ENCODE data around the gene ENOX2.
"Not testable (repeated sequence)": the region's sequence is repeated elsewhere in the genome, so short reads cannot be mapped to it uniquely, and the experiment has no call there.

Gene ENOX2

GRCh38 chrX:130819367-130819766, 83.6 kb downstream of the ENOX2 start:
- H3K36me3 Mint-ChIP-seq, H3K9me3 Mint-ChIP-seq, H3K27ac Mint-ChIP-seq, ATAC-seq, H3K27me3 Mint-ChIP-seq, H3K4me3 Mint-ChIP-seq: not testable (repeated sequence)
- peaks cover 13% of the 10 kb centered on the region for H3K4me1 Mint-ChIP-seq

- Mint-ChIP-seq H3K4me1 (peaks cover 13% of the 10 kb centered on the region), H3K36me3 (peaks cover 16% of the 10 kb centered on the region)
- not testable (repeated sequence) for H3K4me3 Mint-ChIP-seq, H3K27me3 Mint-ChIP-seq, ATAC-seq, H3K27ac Mint-ChIP-seq, H3K9me3 Mint-ChIP-seq
Measured at GRCh38 chrX:130813932-130814331, 89.1 kb downstream of the ENOX2 start.

DNA sequence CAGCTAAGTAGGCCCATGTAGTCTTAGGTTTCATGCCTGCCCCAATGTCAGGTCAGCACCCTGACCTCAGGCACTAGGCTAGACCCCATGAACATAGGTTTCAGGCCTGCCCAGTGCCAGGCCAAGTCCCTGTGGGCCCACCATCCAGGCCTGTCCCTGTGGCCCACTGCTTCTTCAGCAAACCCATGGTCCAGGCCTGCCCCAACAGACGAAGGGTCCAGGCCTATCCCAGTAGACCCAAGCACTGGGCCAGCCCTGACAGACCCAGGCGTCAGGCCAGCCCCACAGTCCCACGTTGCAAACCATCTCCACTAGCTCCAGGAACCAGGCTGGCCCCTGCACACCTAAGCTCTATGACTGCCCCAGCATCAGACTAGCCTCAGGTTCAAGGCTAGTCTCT, 92.4 kb downstream of the ENOX2 start:
- Mint-ChIP-seq H3K4me1 (no peaks in the 10 kb centered on the region), H3K27me3 (no peaks in the 10 kb centered on the region), H3K27ac (no peak overlapping the region), H3K36me3 (peaks cover 16% of the 10 kb centered on the region), H3K9me3 (peaks cover 9% of the 10 kb centered on the region), H3K4me3 (no peak overlapping the region)
- ATAC-seq: no peak

- Mint-ChIP-seq H3K4me3 (no peak overlapping the region), H3K9me3 (no peaks in the 10 kb centered on the region), H3K36me3 (no peaks in the 10 kb centered on the region), H3K4me1 (no peaks in the 10 kb centered on the region), H3K27me3 (no peaks in the 10 kb centered on the region), H3K27ac (no peak overlapping the region)
- ATAC-seq: no peak
Measured at GRCh38 chrX:130805903-130806302, 97.1 kb downstream of the ENOX2 start.

GRCh38 chrX:130803537-130803936, 99.5 kb downstream of the ENOX2 start:
- H3K27me3 Mint-ChIP-seq: no peaks in the 10 kb centered on the region
- no peaks in the 10 kb centered on the region for H3K4me1 Mint-ChIP-seq
- no peak for ATAC-seq
- no peaks in the 10 kb centered on the region for H3K36me3 Mint-ChIP-seq
- H3K4me3 Mint-ChIP-seq: no peak overlapping the region
- H3K9me3 Mint-ChIP-seq: no peaks in the 10 kb centered on the region
- no peak overlapping the region for H3K27ac Mint-ChIP-seq

DNA sequence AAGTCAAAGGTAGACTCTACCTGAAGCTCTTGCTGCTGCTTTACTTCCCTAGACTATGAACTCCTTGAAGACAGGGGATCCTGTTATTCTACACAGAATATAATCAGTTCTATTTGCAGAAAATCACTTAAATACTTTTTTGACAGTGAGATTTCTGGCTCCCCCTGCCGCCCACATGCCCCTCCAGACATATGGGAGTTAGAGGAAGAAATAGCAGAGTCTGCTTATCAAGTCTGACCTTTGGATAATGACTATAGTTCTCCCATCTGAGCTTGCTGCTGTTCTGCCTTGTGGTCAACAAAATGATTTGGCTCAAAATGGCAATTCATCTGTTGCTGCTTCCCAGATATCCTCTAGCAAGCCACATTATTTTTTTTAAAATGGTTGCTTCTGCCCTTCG, 101.1 kb downstream of the ENOX2 start:
- Mint-ChIP-seq H3K4me1 (no peaks in the 10 kb centered on the region), H3K9me3 (no peaks in the 10 kb centered on the region), H3K36me3 (no peaks in the 10 kb centered on the region), H3K27me3 (no peaks in the 10 kb centered on the region), H3K27ac (no peak overlapping the region), H3K4me3 (no peak overlapping the region)
- no peak for ATAC-seq

DNA sequence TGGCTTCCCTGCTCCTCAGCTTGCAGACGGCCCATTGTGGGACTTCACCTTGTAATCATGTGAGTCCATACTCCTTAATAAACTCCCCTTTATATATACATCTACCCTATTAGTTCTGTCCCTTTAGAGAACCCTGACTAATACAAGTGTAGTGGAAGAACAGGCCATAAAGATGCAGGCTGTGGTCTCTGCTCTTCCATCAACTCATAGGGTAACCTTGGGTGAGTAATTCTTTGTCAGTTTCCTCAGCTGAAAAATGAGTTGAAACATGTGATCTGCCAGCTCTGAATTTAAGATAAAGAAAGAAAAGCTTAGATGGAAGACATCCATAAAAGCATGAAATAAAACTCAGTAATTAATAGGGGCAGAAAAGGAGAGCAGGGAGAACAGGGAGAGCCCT, 103.6 kb downstream of the ENOX2 start:
- no peaks in the 10 kb centered on the region for H3K27me3 Mint-ChIP-seq
- no peaks in the 10 kb centered on the region for H3K36me3 Mint-ChIP-seq
- no peak for ATAC-seq
- no peak overlapping the region for H3K27ac Mint-ChIP-seq
- H3K4me3 Mint-ChIP-seq: no peak overlapping the region
- H3K9me3 Mint-ChIP-seq: no peaks in the 10 kb centered on the region
- H3K4me1 Mint-ChIP-seq: no peaks in the 10 kb centered on the region

DNA sequence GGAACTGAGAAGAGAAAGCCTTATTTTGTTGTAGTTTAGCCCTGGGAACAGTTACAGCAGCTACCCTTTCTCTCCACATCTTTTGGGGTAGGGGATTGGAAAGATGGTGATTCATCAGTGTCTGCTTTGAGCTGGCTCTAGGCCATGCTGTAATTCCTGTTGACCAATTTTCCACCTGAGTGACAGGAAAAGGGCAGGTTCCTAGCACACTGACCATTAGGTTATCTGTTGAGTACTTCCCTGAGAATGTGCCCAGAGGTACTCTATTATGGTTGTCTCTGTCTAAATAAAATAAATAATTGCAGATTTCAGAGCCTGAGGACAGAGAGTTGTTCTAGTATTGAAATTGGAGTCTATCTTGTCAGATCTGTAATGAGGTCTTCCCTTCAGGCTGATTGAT, 109.0 kb downstream of the ENOX2 start:
- no peaks in the 10 kb centered on the region for H3K9me3 Mint-ChIP-seq
- H3K27me3 Mint-ChIP-seq: no peaks in the 10 kb centered on the region
- H3K4me1 Mint-ChIP-seq: no peaks in the 10 kb centered on the region
- H3K4me3 Mint-ChIP-seq: no peak overlapping the region
- ATAC-seq: no peak
- no peaks in the 10 kb centered on the region for H3K36me3 Mint-ChIP-seq
- H3K27ac Mint-ChIP-seq: no peak overlapping the region

- H3K4me1 Mint-ChIP-seq, H3K36me3 Mint-ChIP-seq, H3K4me3 Mint-ChIP-seq, H3K27me3 Mint-ChIP-seq, H3K9me3 Mint-ChIP-seq, H3K27ac Mint-ChIP-seq, ATAC-seq: not testable (repeated sequence)
Measured at GRCh38 chrX:130791870-130792269, 111.1 kb downstream of the ENOX2 start.

GRCh38 chrX:130789793-130790192, 113.2 kb downstream of the ENOX2 start:
- no peak for ATAC-seq
- Mint-ChIP-seq H3K27ac (no peak overlapping the region), H3K27me3 (no peaks in the 10 kb centered on the region), H3K9me3 (no peaks in the 10 kb centered on the region), H3K36me3 (no peaks in the 10 kb centered on the region), H3K4me1 (no peaks in the 10 kb centered on the region), H3K4me3 (no peak overlapping the region)

- Mint-ChIP-seq H3K27me3 (no peaks in the 10 kb centered on the region), H3K4me3 (no peak overlapping the region), H3K4me1 (no peaks in the 10 kb centered on the region), H3K9me3 (no peaks in the 10 kb centered on the region), H3K36me3 (no peaks in the 10 kb centered on the region), H3K27ac (no peak overlapping the region)
- no peak for ATAC-seq
Measured at GRCh38 chrX:130788786-130789581, 114.0 kb downstream of the ENOX2 start.

DNA sequence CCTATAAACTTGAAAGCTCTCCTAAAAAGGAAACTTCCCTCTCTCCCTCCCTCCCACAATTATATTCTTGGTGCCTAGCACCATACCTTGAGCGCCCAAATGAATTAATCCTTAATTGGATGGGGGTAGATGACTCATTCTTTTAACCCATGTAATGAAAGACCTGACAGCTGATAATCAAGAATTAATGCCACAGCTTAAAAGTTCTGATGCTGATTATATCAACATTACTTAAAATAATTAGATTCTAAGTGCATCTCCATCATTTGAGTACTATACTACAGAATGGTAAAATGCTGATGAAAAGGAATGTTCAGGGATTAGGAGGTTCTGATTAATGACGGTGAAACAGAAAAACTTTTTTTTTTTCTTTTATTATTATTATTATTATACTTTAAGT, 117.0 kb downstream of the ENOX2 start:
- H3K9me3 Mint-ChIP-seq: no peaks in the 10 kb centered on the region
- H3K27me3 Mint-ChIP-seq: no peaks in the 10 kb centered on the region
- H3K36me3 Mint-ChIP-seq: peaks cover 13% of the 10 kb centered on the region
- H3K4me1 Mint-ChIP-seq: no peaks in the 10 kb centered on the region
- ATAC-seq: no peak
- H3K27ac Mint-ChIP-seq: no peak overlapping the region
- no peak overlapping the region for H3K4me3 Mint-ChIP-seq

DNA sequence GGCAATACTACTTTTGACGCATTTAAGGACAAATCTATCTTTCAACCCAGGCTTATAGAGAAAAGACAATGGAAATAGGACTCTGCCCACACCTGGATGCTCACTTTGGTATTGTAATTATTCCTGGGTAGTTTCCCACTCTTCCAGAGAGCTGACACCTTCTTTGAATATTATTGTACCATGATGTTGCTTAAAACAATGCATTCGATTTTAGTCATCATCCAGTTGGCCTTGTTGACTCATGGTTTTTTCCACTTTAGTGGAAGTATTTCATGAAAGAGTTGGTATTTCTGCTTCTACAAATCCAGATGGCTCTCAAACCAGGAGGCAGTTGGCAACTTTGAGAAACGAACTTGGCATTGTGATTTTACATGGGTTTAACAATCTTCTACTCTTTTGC, 124.2 kb downstream of the ENOX2 start:
- no peaks in the 10 kb centered on the region for H3K9me3 Mint-ChIP-seq

GRCh38 chrX:130775849-130776248, 127.2 kb downstream of the ENOX2 start:
- no peak for ATAC-seq
- Mint-ChIP-seq H3K36me3 (peaks cover 16% of the 10 kb centered on the region), H3K4me3 (no peak overlapping the region), H3K27me3 (no peaks in the 10 kb centered on the region), H3K4me1 (no peaks in the 10 kb centered on the region), H3K9me3 (no peaks in the 10 kb centered on the region), H3K27ac (no peak overlapping the region)

More for the DNA sequence above, 124.2 kb downstream of the ENOX2 start:
- no peak overlapping the region for H3K27ac Mint-ChIP-seq
- no peak for ATAC-seq
- no peaks in the 10 kb centered on the region for H3K27me3 Mint-ChIP-seq
- H3K4me3 Mint-ChIP-seq: no peak overlapping the region
- peaks cover 28% of the 10 kb centered on the region for H3K36me3 Mint-ChIP-seq
- no peaks in the 10 kb centered on the region for H3K4me1 Mint-ChIP-seq

GRCh38 chrX:130772776-130773143, 130.2 kb downstream of the ENOX2 start:
- ATAC-seq: no peak
- no peaks in the 10 kb centered on the region for H3K27me3 Mint-ChIP-seq

DNA sequence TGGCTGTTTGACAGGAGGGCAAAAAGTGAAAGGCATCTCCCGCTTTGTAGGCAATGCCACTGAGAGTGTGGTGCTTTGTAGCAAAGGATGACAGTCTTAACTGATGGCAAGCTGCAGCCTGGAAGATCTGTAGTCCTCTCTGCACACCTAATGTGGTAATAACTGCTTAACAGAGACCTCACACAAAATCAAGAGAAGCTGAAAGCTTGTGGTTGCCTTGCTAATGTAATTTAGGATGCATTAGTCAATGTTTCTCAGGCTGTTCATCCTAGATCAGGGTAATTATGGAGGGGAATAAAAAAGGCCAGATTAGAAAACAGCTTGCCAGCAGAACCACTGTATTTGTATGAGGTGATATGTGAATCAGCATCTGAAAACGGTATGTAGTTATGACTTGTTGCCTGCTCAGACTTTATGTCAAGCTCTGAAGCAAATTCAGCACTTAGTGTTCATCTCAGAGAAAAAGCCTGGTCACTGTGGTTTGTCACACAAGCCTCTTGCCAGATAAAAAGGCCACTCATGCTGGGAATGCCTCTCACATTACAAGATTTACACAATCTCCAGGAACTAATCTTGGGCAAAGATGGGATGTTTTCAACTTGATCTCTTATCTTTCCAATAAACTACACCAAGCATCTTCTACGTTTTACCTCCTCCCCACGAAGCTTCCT, 130.8 kb downstream of the ENOX2 start:
- Mint-ChIP-seq H3K4me1 (no peaks in the 10 kb centered on the region), H3K27me3 (no peaks in the 10 kb centered on the region), H3K9me3 (no peaks in the 10 kb centered on the region), H3K36me3 (peaks cover 6% of the 10 kb centered on the region), H3K27ac (no peak overlapping the region), H3K4me3 (no peak overlapping the region)
- ATAC-seq: no peak

More at GRCh38 chrX:130772776-130773143, 130.2 kb downstream of the ENOX2 start:
- Mint-ChIP-seq H3K4me3 (no peak overlapping the region), H3K36me3 (peaks cover 2% of the 10 kb centered on the region), H3K9me3 (no peaks in the 10 kb centered on the region), H3K27ac (no peak overlapping the region), H3K4me1 (no peaks in the 10 kb centered on the region)
